Measurements from ENCODE around the gene DYRK4.

DNA sequence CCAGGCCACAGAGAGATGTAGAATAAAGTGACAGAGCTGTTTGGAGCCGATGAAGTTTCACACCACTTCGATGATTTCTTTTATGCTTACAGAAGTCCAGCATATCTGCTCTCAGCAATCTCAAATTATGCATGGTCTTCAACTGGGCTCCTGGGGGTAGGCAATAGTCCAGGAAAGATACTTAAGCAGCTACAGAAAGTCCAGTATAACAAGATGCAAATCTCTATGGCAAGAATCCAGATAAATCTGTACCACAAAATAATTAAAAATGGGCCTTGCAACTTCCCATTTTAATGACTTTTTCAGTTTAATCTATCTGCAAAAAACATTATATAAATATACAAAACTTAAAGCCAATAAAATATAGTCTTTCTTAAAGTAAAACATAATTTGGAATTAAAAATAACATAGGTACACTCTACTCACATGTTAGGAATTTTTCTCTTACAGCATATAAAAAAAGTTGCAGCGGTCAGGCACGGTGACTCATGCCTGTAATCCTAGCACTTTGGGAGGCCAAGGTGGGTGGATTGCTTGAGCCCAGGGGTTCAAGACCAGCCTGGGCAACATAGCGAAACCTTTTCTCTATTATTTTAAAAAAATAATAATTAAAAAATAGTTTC is 43.8 kb upstream of the DYRK4 start:
- TF ChIP-seq, protein P1, sequence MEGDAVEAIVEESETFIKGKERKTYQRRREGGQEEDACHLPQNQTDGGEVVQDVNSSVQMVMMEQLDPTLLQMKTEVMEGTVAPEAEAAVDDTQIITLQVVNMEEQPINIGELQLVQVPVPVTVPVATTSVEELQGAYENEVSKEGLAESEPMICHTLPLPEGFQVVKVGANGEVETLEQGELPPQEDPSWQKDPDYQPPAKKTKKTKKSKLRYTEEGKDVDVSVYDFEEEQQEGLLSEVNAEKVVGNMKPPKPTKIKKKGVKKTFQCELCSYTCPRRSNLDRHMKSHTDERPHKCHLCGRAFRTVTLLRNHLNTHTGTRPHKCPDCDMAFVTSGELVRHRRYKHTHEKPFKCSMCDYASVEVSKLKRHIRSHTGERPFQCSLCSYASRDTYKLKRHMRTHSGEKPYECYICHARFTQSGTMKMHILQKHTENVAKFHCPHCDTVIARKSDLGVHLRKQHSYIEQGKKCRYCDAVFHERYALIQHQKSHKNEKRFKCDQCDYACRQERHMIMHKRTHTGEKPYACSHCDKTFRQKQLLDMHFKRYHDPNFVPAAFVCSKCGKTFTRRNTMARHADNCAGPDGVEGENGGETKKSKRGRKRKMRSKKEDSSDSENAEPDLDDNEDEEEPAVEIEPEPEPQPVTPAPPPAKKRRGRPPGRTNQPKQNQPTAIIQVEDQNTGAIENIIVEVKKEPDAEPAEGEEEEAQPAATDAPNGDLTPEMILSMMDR (conservative IDR thresholded peaks at IDR 0.05 in 1 of 2, IDR thresholded peaks at IDR 0.05 in 1 of 2; ENCODE audit: low read depth in 1 of 2, low read length in 2 of 2), result no peak
- no peak for TF ChIP-seq EZH2 (IDR thresholded peaks at IDR 0.05; ENCODE audit: low read length, missing control alignments)
